MCF 10A (cell line): ENCODE data around the gene UXT. TPM values are rescaled to one million over a fixed set of nuclear protein-coding genes. Genes with fewer than 3 reads are reported as not detected.
"Not testable (repeated sequence)": the region's sequence is repeated elsewhere in the genome, so short reads cannot be mapped to it uniquely, and the experiment has no call there.

Experiments used
- BruUV-seq: library from RNA; stranded (reverse); fragments of 400-500 nt; replicated peaks from 2 replicates; lab custom pipeline; 2021; lab: Mats Ljungman, UMichigan
- CTCF ChIA-PET: fragments of 300-600 bp; sonication (Branson Sonifier 250); formaldehyde crosslinking; extraction: SDS; loops from one replicate; lab custom pipeline; 2021; ENCODE audit warnings: antibody characterized with exemption, inconsistent platforms; lab: Yijun Ruan, JAX
- POLR2A ChIA-PET: fragments of 300-600, 350-650 bp; sonication (Branson Sonifier 250); formaldehyde crosslinking; extraction: SDS; loops from one replicate; lab custom pipeline; 2020; ENCODE audit warnings: antibody characterized with exemption, inconsistent platforms; lab: Yijun Ruan, JAX
- DNase-seq: peaks from one replicate; pipeline ENCODE4 v3.0.0-alpha.2; 2018; ENCODE audit not compliant: unreplicated experiment
- H3K27ac Mint-ChIP-seq: one replicate; pipeline ENCODE4 v1.8.0; 2022; ENCODE audit warnings: mild to moderate bottlenecking, low read depth, mixed read lengths; ENCODE audit not compliant: unreplicated experiment
- H3K27me3 Mint-ChIP-seq: one replicate; pipeline ENCODE4 v1.8.0; 2022; ENCODE audit warnings: mixed read lengths; ENCODE audit not compliant: insufficient read depth, unreplicated experiment
- H3K36me3 Mint-ChIP-seq: one replicate; pipeline ENCODE4 v1.8.0; 2022; ENCODE audit warnings: mild to moderate bottlenecking, moderate library complexity, mixed read lengths; ENCODE audit not compliant: insufficient read depth, unreplicated experiment
- H3K4me1 Mint-ChIP-seq: one replicate; pipeline ENCODE4 v1.8.0; 2022; ENCODE audit warnings: mixed read lengths; ENCODE audit not compliant: insufficient read depth, unreplicated experiment
- H3K4me3 Mint-ChIP-seq: one replicate; pipeline ENCODE4 v1.8.0; 2022; ENCODE audit warnings: mild to moderate bottlenecking, moderate library complexity, mixed read lengths; ENCODE audit not compliant: unreplicated experiment
- H3K9me3 Mint-ChIP-seq: one replicate; pipeline ENCODE4 v1.8.0; 2022; ENCODE audit warnings: mixed read lengths; ENCODE audit not compliant: unreplicated experiment
- CTCF ChIP-seq: fragments of 200-600 bp; IDR thresholded peaks from one replicate; pipeline ENCODE4 v1.8.0; 2022; ENCODE audit warnings: antibody characterized with exemption, mild to moderate bottlenecking; ENCODE audit not compliant: unreplicated experiment
- intact Hi-C: fragments of 100-400 bp; cut with micrococcal nuclease; formaldehyde crosslinking; loops from 2 replicates; pipeline ENCODE4 v1.14.1; 2022
- total RNA-seq: library from RNA; stranded (reverse); gene quantifications from 2 replicates; pipeline ENCODE4 v1.2.3, GENCODE V29; 2022

Gene UXT
- total RNA-seq, 1 experiment from 2014 or later: 112 TPM

- POLR2A ChIA-PET: no interaction called here
These were observed 51.9 kb downstream of the UXT start for GRCh38 chrX:47607091-47607490.

GRCh38 chrX:47605024-47605423, 54.0 kb downstream of the UXT start:
- Mint-ChIP-seq H3K4me1 (no peaks in the 10 kb centered on the region), H3K9me3 (no peaks in the 10 kb centered on the region), H3K36me3 (no peaks in the 10 kb centered on the region), H3K27ac (no peak overlapping the region), H3K27me3 (no peaks in the 10 kb centered on the region), H3K4me3 (no peak overlapping the region)
- no peak for DNase-seq
- ChIA-PET POLR2A (no interaction called here), CTCF (interaction anchor here (0.5 kb wide), 1 partner anchor 8 kb away, joined by 4 read pairs; no protein-coding TSS in a partner anchor)
- no TSS peak for BruUV-seq
- TF ChIP-seq CTCF: no peak
- intact Hi-C loops: no loop called here

More at GRCh38 chrX:47607091-47607490, 51.9 kb downstream of the UXT start:
- no peaks in the 10 kb centered on the region for H3K4me1 Mint-ChIP-seq
- no peak overlapping the region for H3K4me3 Mint-ChIP-seq
- no peaks in the 10 kb centered on the region for H3K9me3 Mint-ChIP-seq
- H3K27ac Mint-ChIP-seq: no peak overlapping the region
- TF ChIP-seq CTCF: no peak
- no peak for DNase-seq
- no peaks in the 10 kb centered on the region for H3K27me3 Mint-ChIP-seq
- intact Hi-C loops: no loop called here
- CTCF ChIA-PET: no interaction called here
- no TSS peak for BruUV-seq
- H3K36me3 Mint-ChIP-seq: no peaks in the 10 kb centered on the region

- H3K27me3 Mint-ChIP-seq, H3K4me3 Mint-ChIP-seq, POLR2A ChIA-PET, H3K27ac Mint-ChIP-seq, H3K9me3 Mint-ChIP-seq, DNase-seq, CTCF ChIA-PET, BruUV-seq, H3K4me1 Mint-ChIP-seq, intact Hi-C loops, H3K36me3 Mint-ChIP-seq: not testable (repeated sequence)
These were observed 55.9 kb downstream of the UXT start for GRCh38 chrX:47603125-47603524.

Other genes starting within 250 kb of the UXT start
- 5.6 and 7.0 TPM in 2 replicates for gene ZNF41, start 176.0 kb downstream of the UXT start, total RNA-seq
- 53.2 and 63.5 TPM in 2 replicates for gene ARAF, start 98.0 kb downstream of the UXT start, total RNA-seq
- 647 and 720 TPM in 2 replicates for gene TIMP1, start 76.7 kb downstream of the UXT start, total RNA-seq
- gene SYN1, start 39.3 kb downstream of the UXT start, total RNA-seq: 0.27 and 0.49 TPM in 2 replicates
- gene CFP, start 29.2 kb downstream of the UXT start, total RNA-seq: 0.56 and 0.71 TPM in 2 replicates
- gene ELK1, start 8.6 kb downstream of the UXT start, total RNA-seq: 48.8 and 51.7 TPM in 2 replicates
- 7.5 and 7.8 TPM in 2 replicates for gene ZNF81, start 177.7 kb upstream of the UXT start, total RNA-seq